DMS53 (cell line): ENCODE data around the gene MED13L.

Source experiments
- DNase-seq: peaks from one replicate; lab custom pipeline; 2025; lab: John Stamatoyannopoulos, UW

MED13L gene

DNA sequence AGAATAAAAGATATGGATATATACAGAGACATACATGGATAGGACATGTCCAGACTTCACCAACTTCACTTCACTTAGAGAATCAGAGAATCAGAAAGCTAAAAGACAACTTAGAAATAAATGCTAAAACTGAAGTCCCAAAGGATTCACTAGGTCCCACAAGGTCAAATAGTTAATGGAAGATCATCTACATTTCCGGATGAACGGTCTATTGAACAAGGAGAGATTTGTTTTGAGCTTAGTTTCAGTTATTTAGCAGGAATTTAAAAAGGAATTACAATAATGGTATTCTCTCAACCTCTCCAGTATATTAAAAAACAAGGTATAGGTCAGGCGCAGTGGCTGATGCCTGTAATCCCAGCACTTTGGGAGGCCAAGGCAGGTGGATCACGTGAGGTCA, 187.0 kb downstream of the MED13L start:
- DNase-seq = no peak

DNA sequence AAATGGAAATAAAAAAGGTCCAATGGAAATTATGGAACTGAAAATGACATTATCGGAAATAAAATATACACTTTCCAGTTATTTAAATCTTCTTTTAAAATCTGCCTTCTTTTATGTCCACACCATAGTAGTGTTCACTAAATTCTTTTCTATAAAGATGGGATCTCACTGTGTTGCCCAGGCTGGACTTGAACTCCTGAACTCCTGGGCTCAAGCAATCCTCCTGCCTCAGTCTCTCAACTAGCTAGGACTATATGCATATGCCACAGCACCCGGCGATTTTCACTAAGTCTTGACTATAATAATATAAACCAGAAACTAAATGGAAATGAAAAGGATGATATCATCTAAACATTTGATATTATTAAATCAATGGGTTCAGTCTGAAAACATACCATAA, 188.4 kb downstream of the MED13L start:
- DNase-seq = no peak

DNA sequence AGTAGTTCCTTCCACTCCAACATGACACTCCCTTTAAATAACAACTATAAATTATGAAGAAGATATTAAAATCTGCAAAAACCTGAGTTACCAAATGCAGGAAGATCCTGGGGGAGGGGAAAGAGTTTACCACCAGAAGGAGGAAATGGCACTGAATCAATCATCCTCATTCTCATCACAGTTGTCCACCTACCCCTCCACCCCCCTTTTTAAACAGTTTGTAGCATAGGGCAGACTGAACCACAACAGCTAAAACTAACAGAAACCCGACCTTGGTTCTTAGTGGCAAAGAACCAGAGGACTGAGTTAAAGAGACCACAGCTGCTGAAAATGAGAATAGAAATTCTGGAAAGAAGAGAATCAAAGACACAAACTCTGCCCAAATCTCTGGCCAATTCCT, 189.5 kb downstream of the MED13L start:
- no peak for DNase-seq

DNA sequence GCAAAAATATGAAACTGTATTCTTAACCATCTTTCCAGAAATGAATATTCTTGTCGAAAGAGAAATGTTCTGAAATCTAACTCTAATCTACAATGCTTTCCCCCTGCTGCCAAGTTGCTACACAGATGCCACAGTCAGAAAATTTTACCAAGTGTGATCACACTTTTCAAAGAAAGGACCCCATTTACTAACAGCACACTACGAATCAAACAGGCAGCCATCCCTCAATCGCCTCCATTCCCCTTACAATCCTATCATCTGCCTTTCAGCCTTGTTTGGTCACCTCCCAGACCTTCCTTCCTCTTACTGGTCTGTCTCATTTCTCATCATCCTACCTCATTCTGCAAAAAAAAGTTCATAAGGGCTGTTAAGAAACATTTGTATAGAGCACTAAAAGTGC, 190.1 kb downstream of the MED13L start:
- DNase-seq = no peak

DNA sequence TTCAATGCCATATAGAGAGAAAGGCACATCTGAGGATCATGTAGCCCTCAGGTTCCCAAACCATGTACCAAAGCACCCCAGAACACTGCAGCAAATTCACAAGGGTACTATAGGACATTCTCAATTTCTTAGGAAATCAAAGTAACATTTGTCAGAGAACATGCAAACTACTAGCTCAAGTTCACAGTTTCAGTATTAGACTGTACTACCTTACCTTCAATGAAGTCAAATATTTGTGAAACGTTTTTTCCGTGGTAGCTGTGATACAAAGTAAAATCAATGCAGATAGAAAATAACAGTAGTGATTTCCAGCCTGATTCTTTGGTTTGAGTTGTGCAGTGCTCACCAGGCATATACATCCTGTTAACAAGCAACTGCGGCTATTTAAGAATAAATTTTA, 197.1 kb downstream of the MED13L start:
- DNase-seq = no peak

DNA sequence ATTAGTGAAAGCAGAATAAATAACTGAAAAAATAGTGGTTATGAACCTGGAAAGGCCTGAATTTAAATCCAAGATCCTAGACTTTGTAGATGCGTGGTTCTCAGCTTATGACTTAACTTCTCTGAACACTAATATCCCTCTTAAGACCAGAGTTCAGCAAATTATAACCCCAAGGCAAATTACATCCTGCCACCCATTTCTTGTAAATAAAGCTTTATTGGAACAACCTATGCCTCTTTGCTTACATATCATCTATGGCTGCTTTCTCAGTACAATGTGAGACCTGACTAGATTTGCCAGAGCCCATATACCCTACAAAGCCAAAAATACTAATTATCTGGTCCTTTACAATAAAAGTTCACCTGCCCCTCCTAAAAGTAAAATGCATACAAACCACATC, 199.1 kb downstream of the MED13L start:
- no peak for DNase-seq

DNA sequence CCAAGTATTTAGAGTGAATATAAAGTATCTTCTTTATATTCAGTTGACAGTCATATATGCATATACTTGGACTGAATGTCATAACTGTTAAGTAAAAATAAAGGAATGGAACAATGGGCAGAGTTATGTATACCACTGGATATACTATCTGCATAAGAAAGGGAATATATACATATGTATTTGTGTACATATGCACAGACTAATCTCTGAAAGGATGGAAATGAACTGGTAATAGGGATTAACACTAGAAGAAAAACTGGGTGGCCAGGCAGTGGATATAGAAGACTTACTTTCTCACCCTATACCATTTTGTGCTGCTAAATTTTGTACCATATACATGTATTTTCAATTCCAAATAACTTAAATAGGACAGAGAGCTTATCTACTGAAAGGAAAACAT, 200.1 kb downstream of the MED13L start:
- no peak for DNase-seq

DNA sequence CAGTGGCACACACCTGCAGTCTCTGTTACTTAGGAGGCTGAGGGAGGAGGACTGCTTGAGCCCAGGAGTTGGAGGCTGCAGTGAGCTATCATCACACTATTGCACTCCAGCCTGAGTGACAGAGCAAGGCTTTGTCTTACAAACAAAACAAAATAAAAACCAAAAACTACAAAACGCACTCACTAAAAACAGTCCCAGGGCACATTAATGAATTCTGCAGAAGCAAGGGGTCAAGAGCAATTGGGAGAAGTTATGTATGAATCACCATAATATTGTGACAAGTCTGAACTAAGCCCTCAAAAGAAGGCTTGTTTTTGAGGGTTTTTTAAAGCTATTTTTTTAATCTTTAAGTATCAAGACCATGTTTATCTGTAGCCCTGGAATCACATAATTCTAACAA, 201.1 kb downstream of the MED13L start:
- no peak for DNase-seq

DNA sequence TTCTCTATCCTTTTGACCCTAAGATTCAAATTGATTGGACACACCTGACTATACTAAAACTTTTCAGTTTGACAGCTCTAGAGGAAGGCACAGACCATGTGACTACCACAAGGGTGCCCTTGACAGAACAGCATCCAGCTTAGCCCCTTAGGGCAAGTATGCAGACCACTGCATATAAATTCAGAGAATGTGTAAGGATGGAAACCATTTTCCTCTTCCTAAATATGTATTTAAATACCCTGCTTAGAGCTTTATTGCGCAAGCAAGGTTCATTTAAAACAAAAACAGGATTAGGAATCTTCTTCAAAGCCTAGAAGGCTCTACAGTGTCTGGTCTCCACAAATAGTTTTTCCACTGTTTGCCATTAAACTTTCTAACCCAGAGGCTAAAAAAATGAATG, 202.8 kb downstream of the MED13L start:
- no peak for DNase-seq

DNA sequence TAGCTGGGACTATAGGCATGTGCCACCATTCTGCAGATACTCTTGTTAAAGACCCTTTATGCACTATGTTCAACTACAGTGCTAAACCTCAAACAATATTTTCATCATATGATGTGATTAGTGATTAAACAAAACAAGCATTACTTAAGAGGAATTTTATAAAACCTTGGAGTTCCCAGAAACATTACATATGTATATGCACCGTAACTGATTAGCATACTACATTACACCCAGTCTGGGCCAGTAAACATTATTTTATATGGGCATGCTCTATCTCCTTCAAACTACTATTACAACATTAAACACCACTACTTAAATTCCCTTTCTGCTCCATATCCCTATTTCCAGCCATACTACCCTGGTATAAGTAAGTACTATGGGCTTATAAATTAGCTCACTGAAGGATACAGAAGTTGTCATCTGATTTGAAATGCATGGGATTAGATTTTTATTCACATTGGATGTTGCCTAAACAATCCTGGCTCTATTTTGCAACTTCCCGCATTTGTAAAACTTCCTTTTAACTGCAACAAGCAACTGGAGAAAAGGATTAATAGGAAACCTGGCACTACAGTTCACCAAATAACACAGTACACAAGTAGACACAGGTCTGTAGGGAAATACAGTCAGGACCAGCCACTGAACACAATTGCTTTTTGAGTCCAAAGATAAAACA, 205.8 kb downstream of the MED13L start:
- no peak for DNase-seq

DNA sequence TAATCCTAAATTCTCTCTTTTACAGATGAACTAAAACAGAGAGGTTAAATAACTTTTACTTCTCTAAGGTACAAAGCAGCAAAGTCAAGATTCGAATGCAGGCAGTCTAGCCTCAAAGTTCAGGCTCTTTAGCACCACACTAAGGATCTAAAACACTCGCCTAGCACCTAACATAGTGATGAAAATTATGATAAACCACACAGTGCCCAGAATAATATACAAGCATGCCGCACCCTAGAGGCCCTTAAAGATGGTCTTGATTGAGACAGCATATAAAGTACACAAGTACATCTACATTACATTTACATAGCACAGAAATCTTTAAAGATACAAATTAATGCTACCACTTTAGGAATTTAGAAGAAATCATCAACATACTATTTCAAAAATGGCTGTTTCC, 207.0 kb downstream of the MED13L start:
- no peak for DNase-seq

DNA sequence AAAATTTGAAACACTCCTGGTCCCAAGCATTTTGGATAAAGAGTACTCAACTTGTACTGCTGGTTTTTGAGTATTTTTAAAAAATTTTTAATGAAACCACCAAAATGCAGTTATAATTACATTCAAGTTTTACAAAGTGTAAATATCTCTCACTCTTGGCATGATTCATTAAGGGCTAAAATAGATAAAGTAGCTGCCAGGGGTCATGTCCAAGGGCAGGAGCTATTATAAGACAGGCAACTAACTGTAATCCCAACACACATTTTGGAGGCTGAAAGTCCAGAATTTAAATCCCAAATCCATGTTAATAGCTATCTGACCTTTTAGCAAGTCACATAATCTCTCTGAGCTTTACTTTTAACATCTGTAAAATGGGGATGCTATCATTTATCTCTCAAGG, 207.6 kb downstream of the MED13L start:
- DNase-seq = no peak

DNA sequence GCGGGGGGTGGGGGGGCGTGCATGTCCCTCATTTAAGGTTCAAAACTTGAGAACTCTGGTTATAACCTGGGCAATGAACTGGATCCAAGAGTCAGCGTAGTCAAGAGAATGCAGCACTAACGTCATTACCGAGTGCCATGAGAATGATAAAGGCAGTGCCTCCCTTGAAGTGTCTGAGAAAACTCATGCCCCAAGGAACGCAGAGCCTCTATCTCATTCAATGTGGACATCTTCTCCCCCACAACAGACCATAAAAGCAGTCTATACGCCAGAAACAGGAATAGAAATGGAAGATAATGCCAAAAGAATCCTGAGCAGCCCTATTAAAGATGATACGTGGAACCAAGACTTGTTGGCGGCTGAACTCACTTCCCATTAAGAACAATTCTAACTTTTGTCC, 208.6 kb downstream of the MED13L start:
- DNase-seq = no peak

DNA sequence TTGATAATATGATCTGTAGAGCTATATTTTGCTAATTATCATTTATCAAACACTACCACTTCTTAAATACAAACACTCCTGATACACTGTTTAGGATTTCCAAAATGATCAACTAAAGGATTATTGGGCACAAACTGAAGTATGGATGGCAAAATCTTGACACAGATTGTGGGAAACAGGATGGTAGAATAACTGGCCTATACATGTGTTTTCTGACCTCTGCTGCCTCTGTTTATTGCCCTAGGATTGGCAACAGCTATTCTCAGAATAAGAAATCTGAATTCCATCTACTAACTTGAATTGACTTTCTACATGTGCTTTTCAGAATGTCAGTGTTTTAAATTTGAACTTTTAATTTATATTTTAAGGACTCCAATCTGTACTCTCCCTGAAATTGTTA, 209.1 kb downstream of the MED13L start:
- no peak for DNase-seq

DNA sequence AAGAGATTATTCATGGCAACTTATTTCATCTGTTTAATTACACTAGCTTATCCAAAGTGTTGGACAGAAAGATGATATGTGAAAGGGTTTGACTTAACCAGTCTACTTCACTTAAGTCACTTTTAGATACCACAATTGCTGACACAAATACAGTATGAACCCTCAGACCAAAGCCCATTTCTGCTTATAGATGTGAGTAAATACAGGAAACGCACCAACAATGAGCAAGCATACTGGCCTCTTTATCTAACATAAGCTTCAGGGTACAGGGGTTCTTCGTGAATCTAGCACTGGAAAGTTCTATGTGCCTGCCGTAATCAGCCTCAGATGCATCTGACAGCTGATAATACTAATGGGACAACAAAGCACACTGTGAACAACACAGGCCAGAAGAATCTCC, 209.6 kb downstream of the MED13L start:
- DNase-seq = no peak

DNA sequence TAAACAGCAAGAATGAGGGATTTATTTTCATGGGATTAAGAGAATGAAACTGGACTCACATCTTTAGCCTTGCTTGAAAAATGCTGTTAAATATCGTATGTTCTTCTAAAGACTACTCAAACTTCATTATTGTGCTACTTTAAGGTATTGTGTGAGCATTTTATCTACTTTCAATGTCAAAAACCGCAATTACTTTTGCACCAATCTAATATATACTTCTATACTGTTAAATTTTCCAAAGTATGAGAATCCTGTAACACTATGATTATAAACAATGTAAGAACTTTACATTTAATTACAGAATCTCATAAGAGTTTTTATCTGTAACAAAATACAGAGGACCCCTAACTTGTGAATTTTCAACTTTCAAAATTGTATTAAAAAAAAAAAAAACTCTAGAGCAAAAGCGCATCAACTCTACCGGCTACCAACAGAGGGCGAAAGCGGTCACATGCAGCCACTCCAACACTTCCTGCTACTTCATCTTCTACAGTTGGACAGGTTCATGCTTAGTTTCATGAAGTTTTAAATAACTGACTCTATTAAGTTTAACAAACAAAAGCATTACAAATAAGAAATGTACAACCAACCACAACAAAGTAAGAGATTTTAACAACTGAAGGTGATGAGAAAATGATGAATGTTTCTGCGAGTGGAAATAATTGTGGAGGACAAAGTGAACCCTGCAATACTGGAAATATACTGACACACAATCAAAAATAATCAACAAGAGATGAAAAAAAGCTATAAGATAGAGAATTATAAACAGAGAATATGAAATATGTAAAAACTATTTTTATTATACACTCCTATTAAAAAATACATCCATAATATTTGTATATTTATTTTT, 210.9 kb downstream of the MED13L start:
- peak; percentile 80 for DNase-seq

DNA sequence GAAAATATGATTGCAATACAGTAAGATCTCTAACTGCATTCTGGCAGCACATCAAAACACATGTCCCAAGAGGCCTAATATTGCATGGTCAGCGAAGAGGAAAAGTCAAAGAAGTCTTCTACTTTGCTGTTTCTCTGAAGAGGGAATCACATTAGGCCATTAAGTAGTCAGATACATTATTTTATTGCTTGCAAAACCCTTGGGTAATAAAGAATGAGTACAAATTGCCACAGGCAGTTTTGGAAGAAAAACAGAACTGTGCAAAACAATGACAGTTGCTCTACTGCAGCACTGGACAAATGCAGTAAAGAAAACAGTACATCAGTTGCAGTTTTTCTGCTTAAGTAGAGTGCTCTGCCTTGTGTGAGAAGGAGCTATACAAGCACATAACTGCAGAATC, 211.9 kb downstream of the MED13L start:
- DNase-seq = no peak

DNA sequence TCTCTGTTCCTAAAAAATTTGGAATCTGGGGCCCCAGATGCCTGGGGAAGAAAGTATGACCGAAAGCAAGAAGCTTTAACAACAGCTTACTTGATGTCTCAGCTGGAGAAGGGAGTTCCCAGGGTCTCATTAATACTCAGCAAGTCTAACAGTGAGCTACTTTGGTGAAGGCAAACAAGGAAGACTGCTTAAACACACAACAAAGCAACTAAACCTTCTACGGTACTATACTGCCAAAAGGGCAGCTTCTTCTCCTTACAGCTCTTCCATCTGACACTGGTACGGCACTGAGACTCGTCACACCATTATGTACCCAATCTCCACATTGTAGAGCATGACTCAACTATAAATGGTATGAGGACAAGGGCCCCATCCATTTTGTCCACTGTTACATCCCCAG, 213.0 kb downstream of the MED13L start:
- no peak for DNase-seq

DNA sequence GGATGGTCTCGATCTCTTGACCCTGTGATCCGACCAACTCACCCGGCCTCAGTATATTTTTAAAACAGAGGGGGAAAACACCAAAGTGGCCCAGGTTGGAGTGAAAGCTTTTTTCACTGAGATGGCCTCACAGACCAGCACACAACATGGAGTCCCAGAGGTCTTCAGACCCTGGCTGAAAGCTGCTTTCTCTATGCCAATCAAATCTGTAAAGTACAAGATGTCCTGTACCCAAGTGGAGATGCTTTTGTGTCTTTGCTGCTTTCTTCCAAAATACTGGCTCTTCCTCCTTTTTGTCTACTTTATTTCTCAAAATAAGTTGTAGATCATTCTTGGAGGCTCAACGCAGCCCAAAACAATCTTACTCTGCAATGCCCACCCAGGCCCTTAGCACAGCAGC, 214.8 kb downstream of the MED13L start:
- DNase-seq = no peak

DNA sequence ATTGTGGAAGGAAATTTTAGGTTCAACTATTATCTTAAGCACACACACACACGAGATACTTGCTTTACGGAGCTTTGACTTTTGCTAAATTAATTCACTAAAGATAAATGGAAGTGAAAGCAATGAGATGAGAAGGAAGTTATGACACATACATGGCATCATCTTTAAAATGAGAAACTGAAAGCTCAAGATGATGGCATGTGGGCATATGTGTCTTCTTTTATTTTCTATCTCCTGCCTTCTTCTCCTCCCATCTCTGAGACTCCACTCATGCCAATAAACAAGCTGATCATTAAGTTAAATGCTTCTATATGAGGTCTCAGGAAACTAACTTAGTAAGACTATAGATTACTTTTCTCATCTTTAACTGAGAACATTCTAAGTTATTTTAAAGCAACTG, 216.7 kb downstream of the MED13L start:
- no peak for DNase-seq

DNA sequence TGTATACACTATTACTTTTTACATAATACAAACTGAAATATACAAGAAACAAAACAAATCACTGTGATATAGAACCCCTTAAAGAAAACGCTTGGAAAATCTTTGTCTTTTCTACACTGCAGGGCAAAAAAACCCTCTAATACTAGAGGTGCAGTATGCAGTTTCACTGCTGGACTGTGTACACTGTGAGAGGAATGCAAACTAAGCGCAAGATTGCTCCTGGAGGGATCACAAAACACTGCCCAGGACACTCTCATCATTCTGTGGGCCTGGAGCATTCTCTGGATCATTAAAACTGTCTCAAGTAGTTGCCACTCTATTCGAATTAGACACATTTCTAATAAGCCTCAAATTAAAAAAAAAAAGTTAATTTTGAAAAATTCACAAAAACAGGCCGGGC, 217.6 kb downstream of the MED13L start:
- no peak for DNase-seq

DNA sequence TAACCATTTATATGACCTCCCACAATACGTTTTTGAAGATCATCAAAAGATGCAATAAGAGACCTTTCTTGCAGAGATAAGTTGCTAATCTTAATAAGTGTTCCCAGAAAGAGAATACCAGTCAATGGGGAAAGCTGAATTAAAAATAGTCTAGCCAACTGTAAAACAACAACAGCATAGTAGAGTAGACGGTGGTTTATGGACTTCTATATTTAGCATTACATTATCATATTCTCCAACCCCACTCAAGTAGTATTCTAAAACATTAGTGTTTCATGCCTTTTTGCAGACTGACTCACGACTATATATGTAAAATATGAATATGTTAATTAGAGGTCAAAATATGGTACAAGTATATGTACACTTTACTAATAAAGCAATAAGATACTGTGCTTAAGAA, 218.9 kb downstream of the MED13L start:
- no peak for DNase-seq

DNA sequence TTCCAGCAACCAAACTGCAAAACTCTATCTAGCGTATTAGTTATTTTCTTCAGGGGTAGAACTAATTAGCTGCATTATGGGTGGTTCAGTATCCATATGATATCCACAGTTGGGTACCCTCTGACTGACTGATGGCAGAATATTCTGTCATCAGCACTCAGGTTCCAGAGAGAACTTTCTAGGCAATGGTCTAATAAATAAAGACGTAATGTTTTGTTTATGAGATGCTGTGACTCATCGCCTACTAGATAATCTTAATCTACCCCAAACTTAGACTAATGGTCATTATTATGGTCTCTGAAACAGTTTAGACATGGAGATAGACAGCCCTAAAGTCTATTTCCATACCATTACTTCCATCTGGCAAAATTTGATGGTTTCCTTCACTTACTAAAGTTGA, 220.1 kb downstream of the MED13L start:
- no peak for DNase-seq
